ENCODE measurements around the gene L3MBTL4.
"Not testable (repeated sequence)": the region's sequence is repeated elsewhere in the genome, so short reads cannot be mapped to it uniquely, and the experiment has no call there.

Gene L3MBTL4

DNA sequence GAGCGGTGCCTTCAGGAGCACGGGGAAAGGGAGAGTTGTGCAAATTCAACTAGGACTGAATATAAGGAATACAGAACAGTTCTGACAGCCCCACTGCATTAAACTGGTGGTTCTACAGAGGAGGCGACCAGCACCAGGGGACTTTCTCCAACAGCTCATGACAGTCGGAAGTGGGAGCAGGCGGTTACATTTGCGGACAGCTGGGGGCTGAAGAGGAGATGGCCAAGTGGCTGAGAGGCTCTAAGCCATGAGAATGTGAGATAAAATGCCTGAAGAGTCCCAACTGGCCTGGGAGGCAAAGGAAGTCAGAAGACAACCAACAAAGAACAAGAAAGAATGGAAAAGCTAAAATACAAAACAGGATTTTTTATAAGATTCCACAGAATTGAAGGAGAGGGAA, 141.3 kb downstream of the L3MBTL4 start:
- no peak overlapping the region for H3K18ac ChIP-seq (ENCODE audit: low read depth in 1 of 2, low read length in 2 of 2)
- no peak overlapping the region for H2BK5ac ChIP-seq (ENCODE audit: low read depth, low read length, poor library complexity, severe bottlenecking)
- H3K36me3 ChIP-seq (ENCODE audit: control insufficient read depth in 1 of 2, insufficient read depth in 2 of 2, low read depth in 1 of 2, low read length in 2 of 2) = no peaks in the 10 kb centered on the region
- no peak overlapping the region for H2BK120ac ChIP-seq (ENCODE audit: low read depth, low read length)
- H3K27ac ChIP-seq (ENCODE audit: low read length, poor library complexity, severe bottlenecking) = no peak overlapping the region
- H3K4me1 ChIP-seq (ENCODE audit: control insufficient read depth, insufficient read depth, low read depth, low read length) = no peaks in the 10 kb centered on the region
- H3K27me3 ChIP-seq (ENCODE audit: control insufficient read depth in 1 of 2, insufficient read depth in 1 of 2, low read length in 2 of 2) = no peaks in the 10 kb centered on the region
- H2AK5ac ChIP-seq (ENCODE audit: low read length, severe bottlenecking) = no peak overlapping the region
- no peak overlapping the region for H2BK12ac ChIP-seq (ENCODE audit: low read length in 2 of 2)
- H3K14ac ChIP-seq (ENCODE audit: low read length in 2 of 2) = no peak overlapping the region
- no peak overlapping the region for H4K91ac ChIP-seq (ENCODE audit: low read length)
- no peak overlapping the region for H3K9ac ChIP-seq (ENCODE audit: low read length)
- H3K79me1 ChIP-seq (replicated peaks; ENCODE audit: low read length, poor library complexity, severe bottlenecking) = no peaks in the 10 kb centered on the region
- H3K23ac ChIP-seq (ENCODE audit: low read length in 2 of 2) = no peak overlapping the region
- H3K9me3 ChIP-seq (ENCODE audit: control insufficient read depth, low read length) = no peaks in the 10 kb centered on the region
- H4K8ac ChIP-seq (ENCODE audit: low read length) = no peak overlapping the region
- DNase-seq = no peak
- no peak overlapping the region for H3K4me2 ChIP-seq (ENCODE audit: low read length, poor library complexity, severe bottlenecking)
- no peak overlapping the region for H3K4ac ChIP-seq (ENCODE audit: low read depth in 1 of 2, low read length in 2 of 2)
- H2BK15ac ChIP-seq (ENCODE audit: low read depth, poor library complexity, severe bottlenecking) = no peak overlapping the region
- H3K4me3 ChIP-seq (ENCODE audit: insufficient read depth in 1 of 2, low read depth in 1 of 2, low read length in 2 of 2) = no peak overlapping the region
- H2AFZ ChIP-seq (ENCODE audit: low read depth, low read length) = no peak overlapping the region
- 91% methylated on average over 4 of the region's 6 CpGs for WGBS

DNA sequence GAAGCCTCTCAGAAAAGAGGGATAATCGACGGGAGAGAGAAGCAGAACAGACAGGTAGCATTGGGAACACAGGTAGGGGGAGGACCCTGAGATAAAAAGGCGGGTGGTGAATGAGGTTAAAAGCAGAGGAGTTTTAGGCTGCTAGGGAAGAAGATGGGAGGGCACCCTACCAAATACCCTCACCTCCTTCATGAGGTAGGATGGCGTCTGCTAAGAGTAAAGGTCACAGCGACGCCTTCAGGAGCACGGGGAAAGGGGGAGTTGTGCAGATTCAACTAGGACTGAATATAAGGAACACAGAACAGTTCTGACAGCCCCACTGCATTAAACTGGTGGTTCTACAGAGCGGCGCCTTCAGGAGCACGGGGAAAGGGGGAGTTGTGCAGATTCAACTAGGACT, 142.6 kb downstream of the L3MBTL4 start:
- not testable (repeated sequence) for H3K36me3 ChIP-seq (ENCODE audit: control insufficient read depth in 1 of 2, insufficient read depth in 2 of 2, low read depth in 1 of 2, low read length in 2 of 2); H2BK12ac ChIP-seq (ENCODE audit: low read length in 2 of 2); H2AFZ ChIP-seq (ENCODE audit: low read depth, low read length); H4K91ac ChIP-seq (ENCODE audit: low read length); H3K9me3 ChIP-seq (ENCODE audit: control insufficient read depth, low read length); H3K14ac ChIP-seq (ENCODE audit: low read length in 2 of 2); H3K4me1 ChIP-seq (ENCODE audit: control insufficient read depth, insufficient read depth, low read depth, low read length); H3K79me1 ChIP-seq (replicated peaks; ENCODE audit: low read length, poor library complexity, severe bottlenecking); H3K4me2 ChIP-seq (ENCODE audit: low read length, poor library complexity, severe bottlenecking); H2AK5ac ChIP-seq (ENCODE audit: low read length, severe bottlenecking); H3K4ac ChIP-seq (ENCODE audit: low read depth in 1 of 2, low read length in 2 of 2); H3K4me3 ChIP-seq (ENCODE audit: insufficient read depth in 1 of 2, low read depth in 1 of 2, low read length in 2 of 2); H2BK120ac ChIP-seq (ENCODE audit: low read depth, low read length); H2BK5ac ChIP-seq (ENCODE audit: low read depth, low read length, poor library complexity, severe bottlenecking); H3K23ac ChIP-seq (ENCODE audit: low read length in 2 of 2); H4K8ac ChIP-seq (ENCODE audit: low read length); DNase-seq; H3K18ac ChIP-seq (ENCODE audit: low read depth in 1 of 2, low read length in 2 of 2); H3K27me3 ChIP-seq (ENCODE audit: control insufficient read depth in 1 of 2, insufficient read depth in 1 of 2, low read length in 2 of 2); H3K9ac ChIP-seq (ENCODE audit: low read length); H2BK15ac ChIP-seq (ENCODE audit: low read depth, poor library complexity, severe bottlenecking); H3K27ac ChIP-seq (ENCODE audit: low read length, poor library complexity, severe bottlenecking)
- 48% methylated on average over 8 of the region's 10 CpGs for WGBS

DNA sequence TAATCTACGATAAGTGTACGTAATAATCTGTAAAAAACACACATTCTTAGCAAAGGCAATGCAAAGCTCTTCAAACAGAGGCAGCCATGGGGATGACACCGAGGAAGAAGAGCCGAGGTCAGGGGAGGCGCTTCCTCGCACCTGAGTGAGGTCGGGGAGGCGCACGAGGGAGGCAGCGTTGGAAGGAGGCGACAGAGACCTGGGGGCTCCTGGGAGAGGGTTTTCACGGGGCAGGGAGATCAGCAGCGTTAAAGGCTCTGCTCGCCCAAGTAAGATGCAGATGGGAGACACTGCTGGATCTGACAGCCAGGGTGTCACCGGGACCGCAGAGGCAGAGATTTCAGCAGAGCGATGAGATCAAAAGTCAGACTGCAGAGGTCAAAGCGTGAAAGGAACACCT, 143.1 kb downstream of the L3MBTL4 start:
- no peak overlapping the region for H4K91ac ChIP-seq (ENCODE audit: low read length)
- no peak overlapping the region for H2BK15ac ChIP-seq (ENCODE audit: low read depth, poor library complexity, severe bottlenecking)
- no peak overlapping the region for H4K8ac ChIP-seq (ENCODE audit: low read length)
- H3K36me3 ChIP-seq (ENCODE audit: control insufficient read depth in 1 of 2, insufficient read depth in 2 of 2, low read depth in 1 of 2, low read length in 2 of 2) = no peaks in the 10 kb centered on the region
- no peak overlapping the region for H2BK120ac ChIP-seq (ENCODE audit: low read depth, low read length)
- H3K4me2 ChIP-seq (ENCODE audit: low read length, poor library complexity, severe bottlenecking) = no peak overlapping the region
- H3K18ac ChIP-seq (ENCODE audit: low read depth in 1 of 2, low read length in 2 of 2) = no peak overlapping the region
- H2BK12ac ChIP-seq (ENCODE audit: low read length in 2 of 2) = no peak overlapping the region
- no peak overlapping the region for H3K4ac ChIP-seq (ENCODE audit: low read depth in 1 of 2, low read length in 2 of 2)
- no peaks in the 10 kb centered on the region for H3K79me1 ChIP-seq (replicated peaks; ENCODE audit: low read length, poor library complexity, severe bottlenecking)
- H2AK5ac ChIP-seq (ENCODE audit: low read length, severe bottlenecking) = no peak overlapping the region
- H3K14ac ChIP-seq (ENCODE audit: low read length in 2 of 2) = no peak overlapping the region
- no peaks in the 10 kb centered on the region for H3K9me3 ChIP-seq (ENCODE audit: control insufficient read depth, low read length)
- H3K27ac ChIP-seq (ENCODE audit: low read length, poor library complexity, severe bottlenecking) = no peak overlapping the region
- H2AFZ ChIP-seq (ENCODE audit: low read depth, low read length) = no peak overlapping the region
- H3K27me3 ChIP-seq (ENCODE audit: control insufficient read depth in 1 of 2, insufficient read depth in 1 of 2, low read length in 2 of 2) = no peaks in the 10 kb centered on the region
- no peak overlapping the region for H2BK5ac ChIP-seq (ENCODE audit: low read depth, low read length, poor library complexity, severe bottlenecking)
- H3K4me1 ChIP-seq (ENCODE audit: control insufficient read depth, insufficient read depth, low read depth, low read length) = no peaks in the 10 kb centered on the region
- DNase-seq = no peak
- H3K9ac ChIP-seq (ENCODE audit: low read length) = no peak overlapping the region
- no peak overlapping the region for H3K4me3 ChIP-seq (ENCODE audit: insufficient read depth in 1 of 2, low read depth in 1 of 2, low read length in 2 of 2)
- WGBS = 82% methylated on average over 18 of the region's 18 CpGs
- H3K23ac ChIP-seq (ENCODE audit: low read length in 2 of 2) = no peak overlapping the region

DNA sequence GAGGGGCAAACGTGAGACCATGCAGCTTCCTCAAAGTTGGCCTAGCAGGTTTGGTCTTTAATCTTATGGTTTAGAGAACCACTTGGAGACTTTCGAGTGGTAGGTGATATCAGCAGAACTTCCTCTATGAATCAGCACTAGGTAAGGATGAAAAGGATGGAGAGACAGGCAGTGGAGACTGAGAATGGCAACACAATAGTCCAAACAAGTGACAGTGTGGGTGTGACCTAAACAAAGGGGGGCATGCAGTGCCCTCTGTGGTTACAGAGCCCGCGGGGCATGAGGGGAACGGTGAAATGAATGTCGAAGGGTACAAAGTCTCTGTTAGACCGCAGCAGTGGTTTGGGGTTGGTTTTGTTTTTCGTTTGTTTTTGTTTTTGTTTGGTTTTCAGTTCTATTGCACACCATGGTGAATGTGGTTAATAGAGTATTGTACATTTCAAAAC, 143.9 kb downstream of the L3MBTL4 start:
- Histone ChIP-seq H2BK5ac (ENCODE audit: low read depth, low read length, poor library complexity, severe bottlenecking) (no peak overlapping the region), H3K4me3 (ENCODE audit: insufficient read depth in 1 of 2, low read depth in 1 of 2, low read length in 2 of 2) (no peak overlapping the region), H3K9ac (ENCODE audit: low read length) (no peak overlapping the region), H2BK12ac (ENCODE audit: low read length in 2 of 2) (no peak overlapping the region), H3K27ac (ENCODE audit: low read length, poor library complexity, severe bottlenecking) (no peak overlapping the region), H4K91ac (ENCODE audit: low read length) (no peak overlapping the region), H3K79me1 (replicated peaks; ENCODE audit: low read length, poor library complexity, severe bottlenecking) (no peaks in the 10 kb centered on the region), H3K4ac (ENCODE audit: low read depth in 1 of 2, low read length in 2 of 2) (no peak overlapping the region), H3K14ac (ENCODE audit: low read length in 2 of 2) (no peak overlapping the region), H2BK15ac (ENCODE audit: low read depth, poor library complexity, severe bottlenecking) (no peak overlapping the region), H2AFZ (ENCODE audit: low read depth, low read length) (no peak overlapping the region), H3K9me3 (ENCODE audit: control insufficient read depth, low read length) (no peaks in the 10 kb centered on the region), H3K36me3 (ENCODE audit: control insufficient read depth in 1 of 2, insufficient read depth in 2 of 2, low read depth in 1 of 2, low read length in 2 of 2) (no peaks in the 10 kb centered on the region), H3K18ac (ENCODE audit: low read depth in 1 of 2, low read length in 2 of 2) (no peak overlapping the region), H2AK5ac (ENCODE audit: low read length, severe bottlenecking) (no peak overlapping the region), H3K4me2 (ENCODE audit: low read length, poor library complexity, severe bottlenecking) (no peak overlapping the region), H4K8ac (ENCODE audit: low read length) (no peak overlapping the region), H3K23ac (ENCODE audit: low read length in 2 of 2) (no peak overlapping the region), H2BK120ac (ENCODE audit: low read depth, low read length) (no peak overlapping the region), H3K27me3 (ENCODE audit: control insufficient read depth in 1 of 2, insufficient read depth in 1 of 2, low read length in 2 of 2) (no peaks in the 10 kb centered on the region), H3K4me1 (ENCODE audit: control insufficient read depth, insufficient read depth, low read depth, low read length) (no peaks in the 10 kb centered on the region)
- DNase-seq = no peak
- WGBS = 84% methylated on average over 8 of the region's 8 CpGs
